Measurements from ENCODE around the gene TMEM214.

DNA sequence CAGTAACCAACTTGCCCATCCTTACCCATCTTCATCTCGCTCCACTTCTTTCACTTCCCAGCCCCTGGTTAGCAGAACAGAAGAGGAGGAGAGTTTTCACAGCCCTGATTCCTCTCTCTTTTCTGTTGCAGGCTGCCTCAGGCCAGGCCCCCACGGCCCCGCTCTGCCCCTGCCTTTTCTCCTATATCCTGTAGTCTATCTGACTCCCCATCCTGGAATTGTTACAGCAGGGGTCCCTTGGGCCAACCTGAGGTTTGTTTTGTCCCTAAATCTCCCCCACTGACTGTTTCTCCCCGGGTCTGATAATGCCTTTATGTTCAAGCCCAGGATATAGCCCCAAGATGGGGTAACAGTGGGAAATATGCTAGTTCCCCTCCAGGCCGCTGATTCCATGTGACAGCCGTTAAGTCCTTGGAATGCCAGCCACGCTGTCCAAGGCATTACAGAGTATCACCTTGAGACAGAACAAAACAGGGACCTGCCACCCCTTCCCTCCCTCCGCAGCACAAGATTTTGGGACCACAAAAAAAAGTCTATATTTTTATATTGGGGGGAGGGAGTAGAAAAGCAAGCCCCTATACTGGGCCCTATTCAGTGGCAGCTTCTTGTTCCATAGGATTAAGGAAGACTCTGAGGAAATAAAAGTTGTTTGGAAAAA lies 37.3 kb downstream of the TMEM214 start:
- TF ChIP-seq, protein P1, sequence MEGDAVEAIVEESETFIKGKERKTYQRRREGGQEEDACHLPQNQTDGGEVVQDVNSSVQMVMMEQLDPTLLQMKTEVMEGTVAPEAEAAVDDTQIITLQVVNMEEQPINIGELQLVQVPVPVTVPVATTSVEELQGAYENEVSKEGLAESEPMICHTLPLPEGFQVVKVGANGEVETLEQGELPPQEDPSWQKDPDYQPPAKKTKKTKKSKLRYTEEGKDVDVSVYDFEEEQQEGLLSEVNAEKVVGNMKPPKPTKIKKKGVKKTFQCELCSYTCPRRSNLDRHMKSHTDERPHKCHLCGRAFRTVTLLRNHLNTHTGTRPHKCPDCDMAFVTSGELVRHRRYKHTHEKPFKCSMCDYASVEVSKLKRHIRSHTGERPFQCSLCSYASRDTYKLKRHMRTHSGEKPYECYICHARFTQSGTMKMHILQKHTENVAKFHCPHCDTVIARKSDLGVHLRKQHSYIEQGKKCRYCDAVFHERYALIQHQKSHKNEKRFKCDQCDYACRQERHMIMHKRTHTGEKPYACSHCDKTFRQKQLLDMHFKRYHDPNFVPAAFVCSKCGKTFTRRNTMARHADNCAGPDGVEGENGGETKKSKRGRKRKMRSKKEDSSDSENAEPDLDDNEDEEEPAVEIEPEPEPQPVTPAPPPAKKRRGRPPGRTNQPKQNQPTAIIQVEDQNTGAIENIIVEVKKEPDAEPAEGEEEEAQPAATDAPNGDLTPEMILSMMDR (IDR thresholded peaks at IDR 0.05), result no peak
- no peak for TF ChIP-seq EP300 (IDR thresholded peaks at IDR 0.05)
- TF ChIP-seq POLR2A (IDR thresholded peaks at IDR 0.05; ENCODE audit: low read depth), result no peak
- no peak for TF ChIP-seq POLR2AphosphoS5 (IDR thresholded peaks at IDR 0.05)

Measured in esophagus muscularis mucosa (tissue), 4 donors.